ENCODE results near the gene TAF15.

TAF15 gene

GRCh38 chr17:35821308-35821707, 12.0 kb downstream of the TAF15 start:
- no peak for DNase-seq (ENCODE audit: low spot score)

GRCh38 chr17:35825206-35825605, 15.9 kb downstream of the TAF15 start:
- DNase-seq (ENCODE audit: low spot score), result no peak

- no peak for DNase-seq (ENCODE audit: low spot score)
Measured at GRCh38 chr17:35841101-35841500, 31.8 kb downstream of the TAF15 start.

- no peak for DNase-seq (ENCODE audit: low spot score)
Measured at GRCh38 chr17:35841505-35841904, 32.2 kb downstream of the TAF15 start.

GRCh38 chr17:35842239-35842638, 33.0 kb downstream of the TAF15 start:
- DNase-seq (ENCODE audit: low spot score), result no peak

- DNase-seq (ENCODE audit: low spot score), result no peak
Measured at GRCh38 chr17:35843698-35844097, 34.4 kb downstream of the TAF15 start.

GRCh38 chr17:35844547-35844946, 35.3 kb downstream of the TAF15 start:
- DNase-seq (ENCODE audit: low spot score), result no peak

GRCh38 chr17:35846055-35846809, 36.9 kb downstream of the TAF15 start:
- no peak for DNase-seq (ENCODE audit: low spot score)

- DNase-seq (ENCODE audit: low spot score), result no peak
Measured at GRCh38 chr17:35847006-35847405, 37.7 kb downstream of the TAF15 start.

- DNase-seq (ENCODE audit: low spot score), result no peak
Measured at GRCh38 chr17:35847633-35848373, 38.5 kb downstream of the TAF15 start.

- peak; percentile 73 for DNase-seq (ENCODE audit: low spot score)
Measured at GRCh38 chr17:35849469-35850348, 40.4 kb downstream of the TAF15 start.

GRCh38 chr17:35855965-35856364, 46.7 kb downstream of the TAF15 start:
- DNase-seq (ENCODE audit: low spot score), result no peak

- no peak for DNase-seq (ENCODE audit: low spot score)
Measured at GRCh38 chr17:35856603-35857002, 47.3 kb downstream of the TAF15 start.

- DNase-seq (ENCODE audit: low spot score), result no peak
Measured at GRCh38 chr17:35864853-35865252, 55.6 kb downstream of the TAF15 start.

GRCh38 chr17:35865412-35866340, 56.4 kb downstream of the TAF15 start:
- DNase-seq (ENCODE audit: low spot score), result no peak

GRCh38 chr17:35866341-35866950, 57.2 kb downstream of the TAF15 start:
- no peak for DNase-seq (ENCODE audit: low spot score)

GRCh38 chr17:35867574-35867973, 58.3 kb downstream of the TAF15 start:
- DNase-seq (ENCODE audit: low spot score), result no peak

- DNase-seq (ENCODE audit: low spot score), result no peak
Measured at GRCh38 chr17:35868737-35869136, 59.5 kb downstream of the TAF15 start, which contains the start of gene HEATR9. TSS of gene HEATR9 (minus strand) at chr17:35868891. CDS start at chr17:35868742, 149 bp downstream.

GRCh38 chr17:35870906-35871819, 61.9 kb downstream of the TAF15 start:
- no peak for DNase-seq (ENCODE audit: low spot score)

Measured in hematopoietic multipotent progenitor cell treated with erythropoietin and hydrocortisone succinate and interleukin-3 and kit ligand, for 15 days (in vitro differentiated cells).